ENCODE results near the gene CRYL1.

CRYL1 gene

DNA sequence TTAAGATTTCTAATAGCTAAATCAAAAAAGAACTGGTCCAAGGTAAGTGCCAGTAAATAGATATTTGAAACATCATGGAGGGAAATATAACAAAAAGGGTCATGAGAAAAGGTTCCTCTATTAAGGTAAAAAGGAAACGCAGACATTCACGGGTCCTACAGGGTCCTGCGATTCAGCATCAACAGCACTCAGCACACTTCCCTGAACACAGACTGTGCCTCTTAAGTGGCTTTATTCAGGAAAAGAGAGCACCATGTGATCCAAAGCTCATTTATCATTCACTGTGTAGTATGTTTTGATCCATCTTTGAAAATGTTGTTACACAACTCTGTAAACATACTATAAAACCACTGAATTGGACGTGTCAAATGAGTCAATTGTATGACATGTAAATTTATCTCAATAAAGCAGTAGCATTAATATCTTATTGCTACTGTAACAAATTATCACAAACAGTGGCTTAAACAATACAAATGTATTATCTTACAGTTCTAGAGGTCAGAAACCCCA is 33.7 kb downstream of the CRYL1 start:
- no peak for DNase-seq

DNA sequence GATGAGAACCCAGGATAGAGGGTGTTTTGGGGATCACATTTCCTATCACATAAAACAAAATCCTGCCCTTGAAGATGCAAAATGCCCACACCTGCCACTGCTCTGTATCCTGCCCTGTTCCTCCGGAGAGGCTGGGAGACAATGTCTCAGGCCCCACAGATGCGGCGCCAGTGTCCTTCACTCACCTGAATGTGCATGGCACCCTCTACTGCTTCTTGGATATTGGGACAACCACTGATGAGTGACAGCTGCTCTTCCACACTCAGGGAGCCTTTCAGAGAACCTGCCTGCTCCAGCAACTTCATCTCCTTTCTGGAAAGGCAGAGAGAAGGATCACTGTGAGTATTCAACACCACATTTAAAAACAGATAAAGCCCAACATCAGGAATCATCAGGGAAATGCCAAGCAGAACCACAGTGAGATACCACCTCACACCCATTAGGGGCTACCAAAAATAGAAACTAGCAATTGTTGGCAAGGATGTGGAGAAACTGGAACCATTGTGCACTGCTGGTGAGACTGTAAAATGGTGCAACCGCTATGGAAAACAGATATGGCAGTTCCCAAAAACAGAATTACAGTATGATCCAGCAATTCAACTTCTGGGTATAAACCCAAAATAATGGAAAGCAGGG is 36.4 kb downstream of the CRYL1 start:
- DNase-seq = peak; percentile 53

DNA sequence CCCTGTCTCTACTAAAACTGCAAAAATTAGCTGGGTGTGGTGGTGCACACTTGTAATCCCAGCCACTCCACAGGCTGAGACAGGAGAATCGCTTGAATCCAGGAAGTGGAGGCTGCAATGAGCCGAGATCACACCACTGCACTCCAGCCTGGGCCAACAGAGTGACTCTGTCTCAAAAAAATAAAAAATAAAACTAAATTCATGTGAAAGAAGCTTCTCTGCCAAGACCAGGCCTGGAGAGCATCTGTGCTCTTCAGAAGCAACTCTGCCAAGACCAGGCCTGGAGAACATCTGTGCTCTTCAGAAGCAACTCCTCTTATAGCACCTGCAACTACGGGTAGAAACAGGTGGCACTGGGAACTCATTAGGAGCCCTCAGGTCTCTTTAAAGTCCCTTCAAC is 37.7 kb downstream of the CRYL1 start:
- DNase-seq = no peak

DNA sequence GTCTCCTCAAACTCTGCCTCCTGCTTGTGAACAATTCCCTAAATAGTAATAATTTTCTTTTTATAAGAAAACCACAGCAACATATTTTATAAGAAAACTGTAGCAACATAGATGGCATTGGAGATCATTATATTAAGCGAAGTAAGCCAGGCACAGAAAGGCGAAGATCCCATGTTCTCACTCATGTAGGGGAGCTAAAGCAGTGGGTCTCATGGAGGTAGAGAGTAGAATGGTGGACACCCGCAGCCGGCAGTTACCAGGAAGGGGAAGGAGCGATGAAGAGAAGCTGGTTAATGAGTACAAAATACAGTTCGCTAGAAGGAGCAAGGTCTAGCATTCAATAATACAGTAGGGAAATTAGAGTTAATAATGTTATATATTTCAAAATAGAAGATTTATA is 42.9 kb downstream of the CRYL1 start:
- no peak for DNase-seq

DNA sequence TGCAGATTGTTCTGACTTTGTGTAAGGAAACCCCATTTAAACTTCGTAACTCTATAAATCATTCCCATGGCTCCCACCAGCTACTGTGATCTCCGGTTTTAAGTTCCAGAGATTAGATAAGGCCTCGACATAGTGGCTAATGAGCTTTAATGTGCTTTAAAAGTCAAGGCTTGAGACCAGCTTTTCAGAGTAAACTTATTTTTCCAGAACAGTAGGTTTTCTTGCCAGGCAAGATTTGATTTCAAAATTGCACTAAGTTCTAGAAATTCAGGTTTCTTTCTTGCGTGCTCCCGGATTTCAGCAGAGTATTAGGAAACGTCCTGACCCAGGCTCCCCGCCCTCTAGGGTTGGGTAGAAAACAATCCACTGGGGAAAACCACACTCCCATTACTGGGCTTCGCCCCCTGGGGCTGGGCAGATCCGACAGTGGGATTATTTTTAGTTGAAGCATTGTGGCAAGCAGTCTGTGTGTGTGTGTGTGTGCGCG is 43.3 kb downstream of the CRYL1 start:
- no peak for DNase-seq

DNA sequence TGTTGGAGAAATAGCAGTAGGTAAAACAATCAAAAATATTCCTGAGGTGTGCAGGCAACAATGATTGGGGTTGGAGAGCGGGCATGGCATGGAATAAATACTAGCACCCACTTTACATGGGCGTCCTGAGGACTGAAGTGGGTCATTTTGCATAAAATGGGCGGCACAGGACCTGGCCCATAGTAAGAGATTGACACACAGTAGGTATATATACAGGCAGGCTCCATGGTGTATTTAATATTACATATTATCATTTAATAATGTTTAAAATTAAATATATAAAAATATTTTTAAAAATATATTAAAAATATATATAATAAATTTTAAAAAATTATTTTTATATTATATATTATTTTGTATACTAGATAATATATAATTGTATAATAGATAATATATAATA is 48.3 kb downstream of the CRYL1 start:
- no peak for DNase-seq

DNA sequence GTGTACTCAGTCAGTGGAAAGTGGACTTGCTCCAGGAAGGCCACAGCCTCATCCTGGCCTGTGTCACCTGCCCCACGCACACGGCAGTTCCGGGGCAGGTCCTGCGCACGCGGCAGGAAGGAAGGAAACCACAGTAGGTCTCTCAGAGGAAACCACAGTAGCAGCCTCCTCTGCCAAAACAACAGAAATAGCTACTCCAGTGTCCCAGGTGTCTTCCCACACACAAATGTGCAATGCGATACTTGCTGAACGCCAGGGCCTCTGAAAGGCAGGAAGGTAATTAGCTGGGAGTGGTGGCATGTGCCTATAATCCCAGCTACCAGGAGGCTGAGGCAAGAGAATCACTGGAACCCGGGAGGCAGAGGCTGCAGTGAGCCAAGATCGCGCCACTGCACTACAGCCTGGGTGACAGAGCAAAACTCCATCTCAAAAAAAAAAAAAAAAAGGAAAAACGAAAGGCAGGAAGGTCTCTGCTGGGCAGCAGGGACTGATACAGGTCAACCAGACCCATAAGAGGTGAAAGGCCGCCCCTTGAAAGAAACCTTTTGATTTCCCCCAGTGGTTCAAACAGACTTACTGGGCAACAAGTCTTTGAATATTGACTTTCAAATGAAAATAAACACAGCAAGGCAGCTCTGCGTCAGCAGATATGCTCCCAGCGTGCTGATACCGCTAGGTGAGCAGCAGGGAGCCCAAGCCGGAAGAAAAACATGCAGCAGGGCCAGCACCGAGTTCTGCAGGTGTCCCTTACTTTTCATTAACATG is 49.5 kb downstream of the CRYL1 start:
- DNase-seq = no peak

DNA sequence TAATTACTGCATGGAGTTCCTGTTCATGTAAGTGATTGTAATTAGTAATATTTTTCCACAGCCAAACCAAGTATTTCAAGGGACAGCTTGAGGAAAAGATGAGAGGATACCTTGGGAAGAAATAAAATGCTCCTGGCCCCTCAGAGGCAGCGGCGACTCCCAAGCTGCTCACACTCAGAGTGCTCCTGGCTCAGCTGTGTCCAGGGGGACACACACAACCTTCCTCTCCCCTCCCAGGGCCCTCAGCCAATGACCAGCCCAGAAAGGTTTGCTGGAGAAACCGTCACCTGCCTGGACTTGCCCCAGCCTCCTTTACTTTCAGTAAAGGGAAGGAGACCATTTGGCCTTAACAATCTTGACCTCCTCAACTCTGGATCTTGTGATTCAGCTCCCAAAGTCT is 51.1 kb downstream of the CRYL1 start:
- no peak for DNase-seq

DNA sequence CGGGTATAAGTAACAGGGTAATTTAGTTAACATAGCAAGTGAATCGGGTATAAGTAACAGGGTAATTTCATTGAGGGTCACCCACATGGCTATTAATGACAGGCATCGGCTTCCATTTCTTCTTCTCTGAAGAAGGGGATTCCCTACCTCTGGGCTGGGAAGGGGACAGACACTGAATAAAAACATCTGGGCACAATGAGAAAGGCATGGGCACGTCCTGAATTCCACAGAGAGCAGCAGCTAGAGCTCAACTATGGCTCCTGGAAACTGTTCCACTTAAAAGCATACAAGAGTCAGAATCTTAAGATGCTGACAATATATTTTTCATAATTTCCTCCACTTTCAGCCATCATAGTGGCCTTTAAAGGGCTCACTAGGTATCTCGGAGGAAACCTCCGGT is 51.8 kb downstream of the CRYL1 start:
- no peak for DNase-seq

DNA sequence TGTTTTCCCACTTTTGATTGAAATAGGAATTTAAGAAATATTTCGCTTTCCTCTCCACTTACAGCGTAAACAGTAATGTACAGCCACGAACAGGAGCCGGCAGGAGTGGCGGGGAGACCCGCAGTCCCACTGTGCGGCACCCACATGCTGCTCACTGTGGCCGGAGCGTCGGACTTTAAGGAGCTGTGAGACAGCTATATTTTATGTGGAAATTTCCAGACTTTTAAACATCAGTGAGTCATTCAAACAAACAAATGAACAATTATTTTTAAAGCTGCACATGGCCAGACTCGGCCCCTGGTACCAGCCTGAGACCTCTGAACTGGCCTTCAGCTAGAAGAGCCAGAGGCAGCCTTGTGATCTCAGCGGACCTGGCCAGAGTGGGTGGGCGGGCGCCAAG is 52.5 kb downstream of the CRYL1 start:
- DNase-seq = no peak

DNA sequence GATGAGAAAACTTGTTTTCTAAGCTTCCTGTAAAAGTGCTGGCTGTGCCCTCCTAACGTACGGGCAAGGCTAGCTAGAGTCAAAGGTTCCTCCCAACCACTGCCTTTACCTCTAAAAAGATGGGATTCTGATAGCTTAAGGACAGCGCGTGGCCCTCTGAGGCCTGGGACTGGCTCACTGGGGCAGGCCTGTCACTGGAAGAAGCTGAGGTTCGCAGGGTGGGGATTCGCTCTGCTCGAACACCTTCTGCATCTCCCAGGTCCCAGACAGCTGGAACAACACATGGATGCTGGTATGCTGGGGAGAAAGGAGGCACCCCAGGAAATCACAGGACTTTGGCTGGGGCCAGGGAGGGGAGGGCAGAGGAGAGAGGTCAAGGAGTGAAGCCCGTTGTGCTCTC is 53.1 kb downstream of the CRYL1 start:
- no peak for DNase-seq

DNA sequence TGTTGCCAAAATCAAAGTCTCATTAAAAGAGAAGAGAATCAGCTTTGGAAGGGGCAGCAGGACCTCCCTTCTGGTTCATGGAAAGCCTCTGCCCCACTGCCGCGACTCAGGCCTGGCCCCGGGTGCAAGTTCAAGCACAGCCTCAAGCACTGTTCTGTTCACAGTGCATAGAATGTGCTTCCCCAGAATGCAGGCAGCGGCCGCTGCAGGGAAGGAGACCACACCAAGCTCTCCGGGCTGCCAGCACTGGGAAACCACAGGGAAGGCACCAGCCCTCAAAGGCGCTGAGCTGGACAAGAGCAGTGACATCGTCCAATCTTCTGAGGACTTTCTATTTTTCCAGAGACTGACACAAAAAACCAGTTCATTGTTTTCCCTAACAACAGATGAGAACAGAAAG is 55.5 kb downstream of the CRYL1 start:
- no peak for DNase-seq

DNA sequence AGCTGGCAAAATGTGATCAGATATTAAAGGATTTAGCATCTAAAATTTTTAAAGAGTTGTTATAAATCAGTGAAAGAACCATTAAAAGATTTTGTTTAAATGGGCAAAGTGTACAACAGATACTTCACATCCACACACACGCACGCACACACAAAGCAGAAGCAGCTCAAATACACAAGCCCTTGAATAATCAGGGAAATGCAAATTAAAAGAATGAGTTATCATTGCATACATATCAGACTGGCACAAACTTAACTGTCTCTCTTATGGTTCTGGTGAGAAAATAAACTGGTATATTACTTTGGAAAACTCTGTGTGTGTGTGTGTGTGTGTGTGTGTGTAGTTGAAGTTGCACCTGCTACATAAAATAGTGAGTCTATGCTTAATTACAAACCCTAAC is 59.3 kb downstream of the CRYL1 start:
- DNase-seq = no peak

DNA sequence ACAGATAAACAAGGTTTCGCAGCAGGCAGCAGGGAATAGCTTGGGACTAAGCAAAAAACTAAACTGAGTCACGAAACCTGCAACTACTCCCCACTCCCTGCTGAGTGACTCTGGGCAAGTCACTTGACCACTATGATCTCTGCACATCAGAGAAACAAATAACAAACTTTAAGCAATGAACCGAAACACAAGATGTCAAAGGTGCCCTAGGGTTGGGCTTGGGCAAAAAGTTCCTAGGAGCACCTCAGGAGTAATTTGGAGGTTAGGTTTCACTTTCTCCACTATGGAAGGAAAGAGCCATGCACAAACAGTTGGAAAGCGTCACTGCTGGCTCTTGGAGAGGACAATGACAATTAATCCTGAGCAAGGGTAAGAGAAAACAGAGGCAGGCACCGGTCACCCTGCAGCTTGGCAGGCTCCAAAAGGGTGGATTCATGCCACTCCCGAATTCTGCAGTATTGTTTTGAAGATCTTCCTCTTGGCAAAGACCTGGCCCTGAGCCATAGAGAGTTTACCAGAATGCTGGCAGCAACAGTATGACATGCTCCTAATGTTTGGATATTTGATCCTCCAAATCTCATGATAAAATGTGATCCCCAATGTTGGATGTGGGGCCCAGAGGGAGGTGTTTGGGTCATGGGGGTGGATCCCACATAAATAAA is 60.3 kb downstream of the CRYL1 start:
- no peak for DNase-seq

DNA sequence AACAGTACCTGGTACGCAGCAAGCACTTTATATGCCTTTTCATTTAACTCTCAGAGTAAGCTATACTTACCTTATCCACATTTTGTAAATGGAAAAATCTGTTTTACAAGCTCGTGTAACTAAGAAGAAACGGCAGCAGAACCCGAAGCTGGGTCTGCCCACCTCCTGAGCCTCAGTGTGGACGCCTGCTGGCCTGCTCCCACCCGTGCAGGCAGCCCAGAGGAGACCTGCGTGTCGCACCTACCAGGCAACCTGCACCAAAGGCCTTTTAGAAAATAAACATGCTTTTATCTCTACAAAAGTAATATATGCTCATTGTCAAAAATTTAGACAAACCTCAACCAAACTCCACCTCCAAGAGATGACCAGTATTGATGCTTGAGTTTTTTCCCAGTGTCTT is 62.7 kb downstream of the CRYL1 start:
- no peak for DNase-seq

DNA sequence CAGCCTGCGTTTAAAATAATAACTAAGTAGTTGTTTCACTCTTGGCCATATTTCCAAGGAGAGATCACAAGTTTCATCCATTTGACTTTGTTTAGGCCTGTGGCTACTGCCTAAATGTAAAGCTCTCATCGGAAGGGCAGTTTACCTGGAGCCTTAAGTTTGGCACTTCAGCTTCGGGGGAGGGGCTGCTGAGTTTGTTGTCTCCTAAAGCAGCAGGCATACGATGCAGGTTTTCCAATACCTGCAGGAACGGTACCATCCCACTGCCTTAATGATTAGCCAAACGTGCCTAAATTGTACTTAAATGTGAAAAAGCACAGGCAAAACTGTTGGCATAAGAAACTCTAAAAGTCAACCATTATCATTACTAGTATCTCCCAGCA is 63.1 kb downstream of the CRYL1 start:
- DNase-seq = no peak

DNA sequence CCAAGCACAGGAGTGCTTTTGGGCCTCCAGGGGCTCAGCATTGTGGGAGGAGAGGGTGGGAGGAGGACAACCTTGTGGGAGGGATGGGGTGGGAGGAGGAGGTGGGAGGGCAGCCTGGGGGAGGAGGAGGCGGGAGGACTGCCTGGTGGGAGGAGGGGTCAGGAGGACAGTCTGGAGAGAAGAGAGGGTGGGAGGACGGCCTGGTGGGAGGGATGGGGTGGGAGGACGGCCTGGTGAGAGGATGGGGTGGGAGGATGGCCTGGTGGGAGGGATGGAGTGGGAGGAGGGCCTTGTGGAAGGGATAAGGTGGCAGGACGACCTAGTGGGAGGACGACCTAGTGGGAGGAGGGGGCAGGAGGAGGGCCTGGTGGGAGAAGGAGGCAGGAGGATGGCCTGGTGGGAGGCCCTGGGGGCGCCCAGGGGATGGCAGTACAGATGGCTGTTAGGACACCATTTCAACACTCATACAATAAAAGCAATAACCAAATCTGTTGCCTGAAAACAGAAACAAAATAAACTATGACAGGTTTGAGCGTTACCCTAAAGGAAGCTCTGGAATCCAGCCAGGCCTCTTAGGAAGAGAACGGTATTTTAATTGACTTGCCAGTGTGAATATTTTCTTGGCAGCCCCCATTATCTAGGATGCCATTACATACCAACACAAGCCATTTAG is 63.7 kb downstream of the CRYL1 start:
- peak; percentile 41 for DNase-seq

DNA sequence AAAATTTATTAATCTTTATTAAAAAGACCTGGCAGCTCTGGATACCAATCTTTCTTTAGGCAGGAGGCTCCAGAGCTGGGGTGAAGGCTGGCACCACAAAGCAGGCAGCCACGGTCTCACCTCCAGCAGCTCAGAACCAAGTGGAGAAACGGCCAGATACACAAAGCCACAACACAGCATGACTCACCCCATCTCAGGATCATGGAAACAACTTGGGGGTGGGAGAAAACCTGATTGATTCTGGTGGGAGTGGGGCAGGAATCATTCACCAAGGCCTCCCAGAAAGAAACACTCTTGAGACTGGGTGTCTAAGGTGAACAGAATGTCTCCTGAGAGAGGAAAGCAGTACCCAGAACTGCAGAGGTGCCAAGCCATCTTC is 64.2 kb downstream of the CRYL1 start:
- DNase-seq = peak; percentile 48

DNA sequence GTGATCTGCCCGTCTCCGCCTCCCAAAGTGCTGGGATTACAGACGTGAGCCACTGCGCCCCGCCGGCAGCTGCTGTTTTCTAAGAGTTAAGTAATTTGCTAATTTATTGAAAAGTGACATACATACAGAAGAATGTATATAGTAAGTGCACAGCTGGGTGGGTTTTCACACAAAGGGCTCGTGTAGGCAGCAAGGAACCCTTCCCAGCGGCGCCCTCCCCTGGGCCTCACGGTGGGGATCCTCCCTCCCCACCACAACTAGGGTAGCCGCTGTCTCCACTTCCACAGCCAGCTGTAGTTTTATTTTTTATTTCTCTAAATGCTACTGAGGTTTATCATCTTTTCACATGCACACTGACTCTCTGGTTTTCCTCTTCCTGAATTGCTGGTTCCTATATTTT is 64.9 kb downstream of the CRYL1 start:
- peak; percentile 15 for DNase-seq

DNA sequence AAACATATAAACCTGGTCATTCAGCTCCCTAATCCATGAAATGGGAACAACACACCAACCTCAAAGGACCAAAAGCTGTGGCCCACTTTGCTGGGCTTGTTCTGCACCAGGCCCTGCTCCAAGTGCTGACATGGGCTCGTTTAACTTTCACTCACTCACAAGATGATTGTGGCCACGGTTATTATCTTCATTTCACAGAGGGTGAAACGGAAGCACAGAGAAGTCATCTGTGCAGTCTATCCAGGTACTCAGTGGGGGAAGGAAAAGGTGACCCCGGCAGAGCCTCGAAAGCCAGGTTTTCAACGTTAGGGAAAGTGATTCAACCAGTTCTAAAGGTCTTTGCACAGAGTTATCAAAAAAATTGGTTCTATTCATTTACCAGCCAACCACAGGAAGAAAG is 68.0 kb downstream of the CRYL1 start:
- no peak for DNase-seq

DNA sequence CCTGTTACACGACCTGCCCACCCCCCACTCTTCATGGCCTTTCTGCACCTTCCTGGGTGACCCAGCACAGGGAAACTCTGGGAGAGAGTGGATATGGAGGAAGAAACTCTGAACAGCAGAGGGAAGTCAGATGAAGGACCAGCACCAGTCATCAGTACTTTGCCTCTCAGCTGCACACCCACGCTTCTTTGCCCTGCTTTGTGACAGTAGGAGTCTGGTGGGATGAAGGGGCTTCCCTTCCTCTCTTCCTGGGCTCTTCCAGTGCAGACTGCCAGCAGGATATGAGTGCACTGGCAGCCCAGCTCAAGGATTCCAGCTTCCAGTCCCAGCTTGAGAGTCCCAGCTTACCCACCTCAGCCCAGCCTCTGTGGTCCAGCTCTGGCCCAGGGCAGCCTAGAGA is 68.9 kb downstream of the CRYL1 start:
- no peak for DNase-seq

DNA sequence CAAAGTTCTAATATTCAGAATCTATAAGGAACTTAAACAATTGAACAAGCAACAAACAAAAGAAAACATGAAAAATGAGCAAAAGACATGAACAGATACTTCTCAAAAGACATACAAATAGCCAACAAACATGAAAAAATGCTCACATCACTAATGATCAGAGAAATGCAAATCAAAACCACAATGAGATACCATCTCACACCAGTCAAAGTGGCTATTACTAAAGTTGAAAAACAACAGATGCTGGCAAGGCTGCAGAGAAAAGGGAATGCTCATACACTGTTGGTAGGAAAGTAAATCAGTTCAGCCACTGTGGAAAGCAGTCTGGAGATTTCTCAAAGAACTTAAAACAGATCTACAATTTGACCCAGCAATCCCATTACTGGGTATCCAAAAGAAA is 74.3 kb downstream of the CRYL1 start:
- DNase-seq = no peak

DNA sequence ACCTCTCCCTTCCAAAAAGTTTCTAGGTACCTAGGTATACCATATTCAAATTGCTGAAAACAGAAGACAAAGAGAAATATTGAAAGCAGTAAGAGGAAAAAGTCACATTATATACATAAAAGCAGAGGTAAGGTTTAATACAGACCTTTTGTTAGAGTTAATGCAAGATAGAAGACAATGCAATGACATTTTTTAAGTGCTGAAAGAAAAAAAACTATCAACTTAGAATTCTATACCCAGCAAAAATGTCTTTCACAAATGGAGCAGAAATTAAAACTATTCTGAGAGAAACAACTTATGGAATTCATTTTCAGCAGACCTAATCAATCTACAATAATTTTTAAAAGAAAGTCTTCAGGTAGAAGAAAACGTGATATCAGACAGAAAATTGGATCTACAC is 77.2 kb downstream of the CRYL1 start:
- DNase-seq = no peak

DNA sequence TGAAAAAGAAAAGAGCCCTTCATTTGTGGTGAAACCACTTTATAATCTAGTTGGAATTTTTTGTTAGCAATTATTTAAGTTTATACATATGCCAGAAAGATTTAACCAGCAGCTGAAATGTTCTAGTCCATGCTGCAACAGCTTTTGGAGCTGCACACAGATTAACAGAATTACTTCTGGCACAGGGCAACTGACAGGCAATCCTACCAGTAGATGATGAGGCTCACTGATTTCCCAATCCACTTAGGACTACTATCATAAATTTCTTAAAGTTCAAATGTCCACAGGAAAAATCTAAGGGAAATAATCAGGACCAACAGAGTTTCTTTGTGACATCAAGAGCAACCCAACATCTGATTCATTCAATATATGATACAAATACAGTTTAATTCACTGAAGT is 78.8 kb downstream of the CRYL1 start:
- DNase-seq = no peak

Data from fibroblast of skin of right quadriceps (primary cell).